Globus pallidus (tissue), 1 donor: ENCODE measurements around the gene C6orf62.
"Not testable (repeated sequence)": the region's sequence is repeated elsewhere in the genome, so short reads cannot be mapped to it uniquely, and the experiment has no call there.

Experiments used
- DNase-seq: peaks from one replicate; pipeline ENCODE4 v3.0.0-alpha.2; 2015; ENCODE audit warnings: low spot score

The C6orf62 gene

GRCh38 chr6:24743265-24743943 lies 24.4 kb upstream of the C6orf62 start:
- DNase-seq, result no peak

GRCh38 chr6:24742216-24742738 lies 23.3 kb upstream of the C6orf62 start:
- no peak for DNase-seq

GRCh38 chr6:24740861-24741260 lies 21.9 kb upstream of the C6orf62 start:
- DNase-seq, result no peak

GRCh38 chr6:24738741-24739140 lies 19.8 kb upstream of the C6orf62 start:
- no peak for DNase-seq

- DNase-seq, result not testable (repeated sequence)
These were observed 15.8 kb upstream of the C6orf62 start for GRCh38 chr6:24734710-24735109.

GRCh38 chr6:24734166-24734565 lies 15.2 kb upstream of the C6orf62 start:
- no peak for DNase-seq

- not testable (repeated sequence) for DNase-seq
These were observed 12.6 kb upstream of the C6orf62 start for GRCh38 chr6:24731456-24732134.

GRCh38 chr6:24730653-24731052 lies 11.7 kb upstream of the C6orf62 start:
- DNase-seq, result not testable (repeated sequence)

GRCh38 chr6:24723270-24723669 lies 4.3 kb upstream of the C6orf62 start:
- no peak for DNase-seq

GRCh38 chr6:24721461-24722215 lies 2.7 kb upstream of the C6orf62 start:
- DNase-seq, result no peak

- peak; percentile 100 for DNase-seq
These were observed 1.9 kb upstream of the C6orf62 start for GRCh38 chr6:24720604-24721460.

- no peak for DNase-seq
These were observed 1.2 kb upstream of the C6orf62 start for GRCh38 chr6:24720131-24720603.

GRCh38 chr6:24718449-24719124 lies 367 bp downstream of the C6orf62 start:
- DNase-seq, result no peak

GRCh38 chr6:24716602-24717148 lies 2.3 kb downstream of the C6orf62 start:
- DNase-seq, result not testable (repeated sequence)

GRCh38 chr6:24710519-24711303 lies 8.2 kb downstream of the C6orf62 start:
- DNase-seq, result no peak

GRCh38 chr6:24709014-24709711 lies 9.8 kb downstream of the C6orf62 start:
- DNase-seq, result no peak

- DNase-seq, result no peak
These were observed 10.3 kb downstream of the C6orf62 start for GRCh38 chr6:24708612-24709011.

GRCh38 chr6:24704468-24704867 lies 14.5 kb downstream of the C6orf62 start:
- DNase-seq, result no peak

GRCh38 chr6:24702720-24703282 lies 16.2 kb downstream of the C6orf62 start:
- no peak for DNase-seq
